Astrocyte (in vitro differentiated cells and primary cell): ENCODE data around the gene HDGF. TPM values are rescaled to one million over a fixed set of nuclear protein-coding genes. Genes with fewer than 3 reads are reported as not detected.

Source experiments
- DNase-seq: peaks from one replicate; pipeline ENCODE4 v3.0.0-alpha.2; 2010; ENCODE audit warnings: low read depth
- FAIRE-seq: peaks from 2 replicates; lab custom pipeline; 2011; peaks lifted over from hg19 to GRCh38; lab: Jason Lieb, UNC
- H2AFZ ChIP-seq: 2 replicates; pipeline ENCODE4 v1.6.0; 2012; ENCODE audit warnings: low read depth, low read length, inconsistent platforms
- H3K27ac ChIP-seq: 2 replicates; pipeline ENCODE4 v1.5.1; 2011; ENCODE audit warnings: low read depth, low read length, inconsistent platforms
- H3K27me3 ChIP-seq: 2 replicates; pipeline ENCODE4 v1.6.0; 2011; ENCODE audit warnings: low read length, inconsistent platforms; ENCODE audit not compliant: insufficient read depth
- H3K36me3 ChIP-seq: 2 replicates; pipeline ENCODE4 v1.5.1; 2011; ENCODE audit warnings: low read length, inconsistent platforms; ENCODE audit not compliant: insufficient read depth
- H3K4me1 ChIP-seq: 2 replicates; pipeline ENCODE4 v1.5.1; 2011; ENCODE audit warnings: low read length, inconsistent platforms; ENCODE audit not compliant: insufficient read depth
- H3K4me2 ChIP-seq: 2 replicates; pipeline ENCODE4 v1.6.0; 2012; ENCODE audit warnings: low read length, inconsistent platforms
- H3K4me3 ChIP-seq: 2 replicates; pipeline ENCODE4 v1.5.1; 2011; ENCODE audit warnings: low read depth, mild to moderate bottlenecking, low read length, inconsistent platforms; ENCODE audit not compliant: insufficient read depth
- H3K79me2 ChIP-seq: 2 replicates; pipeline ENCODE4 v1.6.0; 2012; ENCODE audit warnings: mild to moderate bottlenecking, low read length, inconsistent platforms; ENCODE audit not compliant: insufficient read depth
- H3K9ac ChIP-seq: 2 replicates; pipeline ENCODE4 v1.6.0; 2012; ENCODE audit warnings: mild to moderate bottlenecking, low read length, inconsistent platforms
- H3K9me3 ChIP-seq: 2 replicates; pipeline ENCODE4 v1.5.1; 2012; ENCODE audit warnings: low read depth, mild to moderate bottlenecking, low read length, inconsistent platforms; ENCODE audit not compliant: insufficient read depth
- H4K20me1 ChIP-seq: 2 replicates; pipeline ENCODE4 v1.6.0; 2012; ENCODE audit warnings: low read length, inconsistent platforms; ENCODE audit not compliant: insufficient read depth
- H3K27ac Mint-ChIP-seq: one replicate; pipeline ENCODE4 v1.8.0; 2021; ENCODE audit warnings: mild to moderate bottlenecking, mixed read lengths; ENCODE audit not compliant: unreplicated experiment
- H3K27me3 Mint-ChIP-seq: one replicate; pipeline ENCODE4 v1.8.0; 2021; ENCODE audit warnings: low read depth, mixed read lengths; ENCODE audit not compliant: unreplicated experiment
- H3K36me3 Mint-ChIP-seq: one replicate; pipeline ENCODE4 v1.8.0; 2021; ENCODE audit warnings: low read depth, mixed read lengths; ENCODE audit not compliant: unreplicated experiment
- H3K4me1 Mint-ChIP-seq: one replicate; pipeline ENCODE4 v1.8.0; 2021; ENCODE audit warnings: low read depth, mixed read lengths; ENCODE audit not compliant: unreplicated experiment
- H3K4me3 Mint-ChIP-seq: one replicate; pipeline ENCODE4 v1.8.0; 2021; ENCODE audit warnings: mild to moderate bottlenecking, moderate library complexity, mixed read lengths; ENCODE audit not compliant: unreplicated experiment
- H3K9me3 Mint-ChIP-seq: one replicate; pipeline ENCODE4 v1.8.0; 2021; ENCODE audit warnings: mild to moderate bottlenecking, mixed read lengths; ENCODE audit not compliant: unreplicated experiment
- CTCF ChIP-seq: IDR thresholded peaks from 2 replicates; pipeline ENCODE4 v1.5.1; 2011; ENCODE audit warnings: low read depth, mild to moderate bottlenecking, inconsistent platforms, low read length, moderate library complexity; ENCODE audit not compliant: insufficient read depth
- EZH2 ChIP-seq: IDR thresholded peaks from 2 replicates; pipeline ENCODE4 v1.6.1; 2012; ENCODE audit warnings: mild to moderate bottlenecking, low read length, inconsistent platforms; ENCODE audit not compliant: insufficient read depth
- total RNA-seq: library from RNA; stranded (reverse); gene quantifications from 2 replicates; pipeline ENCODE4 v1.2.1, GENCODE V29; 2021

HDGF gene
- total RNA-seq, 1 donor from 2014 or later: 190 TPM

DNA sequence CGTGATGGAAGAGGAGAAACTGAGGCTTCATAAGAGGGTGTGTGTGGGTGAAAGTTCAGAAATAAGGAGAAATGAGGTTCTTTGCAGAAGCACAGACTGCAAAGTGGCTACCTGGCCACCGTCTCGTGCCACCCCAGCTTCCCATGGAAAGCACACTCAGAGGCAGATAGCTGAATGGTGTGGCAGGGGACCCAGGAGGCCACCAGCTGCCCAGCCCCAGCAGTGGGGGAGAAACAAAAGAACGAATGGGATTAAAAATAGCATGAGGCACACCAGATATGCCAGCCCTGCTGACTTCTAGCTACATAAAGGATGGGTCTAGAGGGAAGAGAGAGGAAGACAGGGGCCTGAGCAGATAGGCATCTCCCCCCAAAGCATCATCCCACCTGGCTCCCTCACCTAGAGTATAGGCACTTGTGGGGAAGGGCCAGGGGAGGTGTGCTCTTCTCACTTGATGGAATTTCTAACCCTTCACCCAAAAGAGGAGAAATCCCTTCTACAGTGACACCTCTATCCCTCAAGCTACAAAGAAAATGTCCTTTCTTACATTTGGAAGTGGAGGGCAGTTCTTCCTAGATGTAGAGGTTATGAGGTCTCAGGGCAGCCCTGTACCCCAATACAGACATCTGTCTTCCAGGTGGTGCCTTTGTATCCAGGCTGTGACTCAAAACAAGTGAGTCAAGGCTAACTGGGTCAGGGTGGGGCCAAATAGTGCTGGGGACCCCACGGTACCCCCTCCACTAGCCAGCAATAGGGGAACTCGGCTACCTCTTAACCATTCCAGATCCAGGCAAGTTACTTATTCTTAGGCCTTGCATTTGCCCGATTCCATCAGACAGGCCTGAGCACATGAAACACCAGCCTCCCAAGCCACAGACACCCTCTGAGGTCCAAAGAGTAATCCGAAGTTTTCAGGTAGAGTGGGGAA, 3.5 kb downstream of the HDGF start:
- H3K9me3 Mint-ChIP-seq: no peaks in the 10 kb centered on the region
- TF ChIP-seq CTCF (no peak), EZH2 (no peak)
- DNase-seq: no peak
- Histone ChIP-seq H3K9ac (peak overlapping the region; percentile 91), H3K4me3 (peak overlapping the region; percentile 86), H3K9me3 (no peaks in the 10 kb centered on the region), H3K4me1 (peaks cover 54% of the 10 kb centered on the region), H3K27ac (peak overlapping the region; percentile 100), H3K79me2 (peaks cover 86% of the 10 kb centered on the region), H4K20me1 (no peaks in the 10 kb centered on the region), H3K4me2 (peak overlapping the region; percentile 99), H3K27me3 (no peaks in the 10 kb centered on the region), H3K36me3 (peaks cover 4% of the 10 kb centered on the region), H2AFZ (no peak overlapping the region)
- peak overlapping the region; percentile 98 for H3K27ac Mint-ChIP-seq
- H3K27me3 Mint-ChIP-seq: no peaks in the 10 kb centered on the region
- H3K36me3 Mint-ChIP-seq: peaks cover 4% of the 10 kb centered on the region
- H3K4me3 Mint-ChIP-seq: peak overlapping the region; percentile 97
- no peak for FAIRE-seq
- peaks cover 43% of the 10 kb centered on the region for H3K4me1 Mint-ChIP-seq

DNA sequence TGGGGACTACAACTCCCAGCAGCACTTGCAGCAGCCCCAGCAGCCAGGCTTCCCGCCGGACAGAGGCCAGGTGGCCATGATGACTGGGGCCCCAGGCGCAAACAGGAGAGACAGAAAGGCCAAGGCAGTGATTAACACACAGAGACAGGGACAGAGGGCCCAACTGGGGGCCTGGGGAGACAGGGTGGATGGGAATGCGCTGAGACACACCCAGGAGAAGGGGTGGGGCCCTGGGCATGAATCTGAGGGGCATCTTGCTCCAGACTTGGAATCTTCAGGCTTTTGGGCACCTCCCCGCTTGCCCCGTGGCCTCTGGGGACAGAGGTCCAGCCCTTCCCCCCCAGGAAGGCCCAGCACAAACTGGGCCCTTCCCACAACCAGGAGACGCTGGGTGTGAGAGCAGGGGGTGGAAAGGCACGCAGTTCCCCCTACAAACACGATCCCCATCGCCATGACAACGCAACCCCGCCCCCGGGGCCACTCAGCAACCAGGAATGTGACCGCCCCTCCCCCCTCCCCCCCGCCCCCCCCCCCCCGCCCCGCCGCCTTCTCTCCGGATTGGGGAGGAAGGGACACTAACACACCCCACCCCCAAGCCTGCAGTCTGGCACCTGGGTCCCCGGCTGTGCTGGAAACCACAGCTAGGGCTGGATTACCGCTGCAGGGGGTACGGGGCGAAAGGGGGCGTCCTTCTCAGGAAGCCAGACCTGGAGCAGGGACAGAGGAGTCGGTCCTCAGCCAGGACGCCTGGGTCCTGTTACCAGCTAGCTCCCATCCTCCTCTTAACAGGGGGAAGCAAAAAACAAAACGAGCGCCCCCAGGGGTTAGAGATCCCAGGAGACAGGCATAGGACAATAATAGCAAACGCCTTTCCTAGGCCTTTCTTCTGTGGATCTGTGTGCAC, 4.5 kb downstream of the HDGF start:
- peaks cover 43% of the 10 kb centered on the region for H3K4me1 Mint-ChIP-seq

More for the DNA sequence above, 4.5 kb downstream of the HDGF start:
- H3K27ac Mint-ChIP-seq: peak overlapping the region; percentile 98
- DNase-seq (peak; percentile 83), FAIRE-seq (no peak)
- no peaks in the 10 kb centered on the region for H3K9me3 ChIP-seq
- no peaks in the 10 kb centered on the region for H3K9me3 Mint-ChIP-seq
- TF ChIP-seq CTCF (peak; percentile 8), EZH2 (no peak)
- peak overlapping the region; percentile 99 for H3K4me2 ChIP-seq
- H4K20me1 ChIP-seq: no peaks in the 10 kb centered on the region
- H3K79me2 ChIP-seq: peaks cover 76% of the 10 kb centered on the region
- peak overlapping the region; percentile 46 for H2AFZ ChIP-seq
- H3K9ac ChIP-seq: peak overlapping the region; percentile 99
- peak overlapping the region; percentile 100 for H3K27ac ChIP-seq
- peaks cover 47% of the 10 kb centered on the region for H3K4me1 ChIP-seq
- H3K27me3 ChIP-seq: no peaks in the 10 kb centered on the region
- H3K4me3 Mint-ChIP-seq: peak overlapping the region; percentile 97
- peaks cover 4% of the 10 kb centered on the region for H3K36me3 ChIP-seq
- H3K4me3 ChIP-seq: peak overlapping the region; percentile 86
- no peaks in the 10 kb centered on the region for H3K27me3 Mint-ChIP-seq
- peaks cover 11% of the 10 kb centered on the region for H3K36me3 Mint-ChIP-seq
